GM20431 (cell line): ENCODE data around the gene GRK1.

ENCODE experiments used
- in situ Hi-C: fragments of 300-500 bp; cut with MseI, MboI; formaldehyde crosslinking; loops from one replicate; pipeline ENCODE4 v1.15.0; 2020; ENCODE audit warnings: low sequenced_read_pairs; ENCODE audit not compliant: unreplicated experiment

GRK1 gene

GRCh38 chr13:113660066-113660465, 7.0 kb upstream of the GRK1 start:
- in situ Hi-C loops, result no loop called here

- in situ Hi-C loops, result no loop called here
These were observed 5.5 kb upstream of the GRK1 start for GRCh38 chr13:113661509-113661908.

- in situ Hi-C loops, result no loop called here
These were observed 3.1 kb upstream of the GRK1 start for GRCh38 chr13:113663934-113664333.

GRCh38 chr13:113664751-113665596, 2.0 kb upstream of the GRK1 start:
- in situ Hi-C loops, result no loop called here

- in situ Hi-C loops, result no loop called here
These were observed 1.3 kb upstream of the GRK1 start for GRCh38 chr13:113665597-113666328.

- in situ Hi-C loops, result no loop called here
These were observed 719 bp upstream of the GRK1 start for GRCh38 chr13:113666329-113666670.

GRCh38 chr13:113667771-113668490, 912 bp downstream of the GRK1 start:
- in situ Hi-C loops, result no loop called here

- in situ Hi-C loops, result no loop called here
These were observed 1.5 kb downstream of the GRK1 start for GRCh38 chr13:113668491-113668971.

GRCh38 chr13:113669231-113669754, 2.3 kb downstream of the GRK1 start:
- in situ Hi-C loops, result no loop called here

- in situ Hi-C loops, result no loop called here
These were observed 2.8 kb downstream of the GRK1 start for GRCh38 chr13:113669755-113670341.

- in situ Hi-C loops, result no loop called here
These were observed 3.5 kb downstream of the GRK1 start for GRCh38 chr13:113670541-113670940.

- in situ Hi-C loops, result no loop called here
These were observed 4.3 kb downstream of the GRK1 start for GRCh38 chr13:113671066-113672001.

- in situ Hi-C loops, result no loop called here
These were observed 5.1 kb downstream of the GRK1 start for GRCh38 chr13:113672002-113672651.

GRCh38 chr13:113722921-113723320, 55.9 kb downstream of the GRK1 start:
- in situ Hi-C loops, result no loop called here

- in situ Hi-C loops, result no loop called here
These were observed 56.5 kb downstream of the GRK1 start for GRCh38 chr13:113723410-113724015.

GRCh38 chr13:113724016-113724758, 57.2 kb downstream of the GRK1 start:
- in situ Hi-C loops, result no loop called here

- in situ Hi-C loops, result no loop called here
These were observed 57.8 kb downstream of the GRK1 start for GRCh38 chr13:113724780-113725315.
